ENCODE data around the gene BBIP1.

DNA sequence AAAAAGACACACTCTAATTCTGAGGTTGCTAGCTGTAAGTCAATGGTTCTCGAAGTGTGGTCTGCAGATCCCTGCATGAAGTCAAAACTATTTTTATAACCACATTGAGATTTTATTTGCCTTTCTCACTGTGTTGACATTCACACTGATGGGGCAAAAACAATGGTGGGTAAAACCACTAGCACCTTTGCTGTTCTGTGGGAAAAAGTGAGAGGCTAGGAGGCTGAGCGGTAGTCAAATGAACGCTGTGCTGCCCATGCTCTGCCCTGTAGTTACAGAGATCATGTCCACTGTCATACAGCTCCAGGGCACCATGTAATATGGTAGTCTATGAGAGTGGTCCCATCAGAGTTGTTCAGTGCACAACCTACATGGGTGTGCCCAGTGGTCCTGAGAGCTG, 68.9 kb downstream of the BBIP1 start:
- TF ChIP-seq, protein P1, sequence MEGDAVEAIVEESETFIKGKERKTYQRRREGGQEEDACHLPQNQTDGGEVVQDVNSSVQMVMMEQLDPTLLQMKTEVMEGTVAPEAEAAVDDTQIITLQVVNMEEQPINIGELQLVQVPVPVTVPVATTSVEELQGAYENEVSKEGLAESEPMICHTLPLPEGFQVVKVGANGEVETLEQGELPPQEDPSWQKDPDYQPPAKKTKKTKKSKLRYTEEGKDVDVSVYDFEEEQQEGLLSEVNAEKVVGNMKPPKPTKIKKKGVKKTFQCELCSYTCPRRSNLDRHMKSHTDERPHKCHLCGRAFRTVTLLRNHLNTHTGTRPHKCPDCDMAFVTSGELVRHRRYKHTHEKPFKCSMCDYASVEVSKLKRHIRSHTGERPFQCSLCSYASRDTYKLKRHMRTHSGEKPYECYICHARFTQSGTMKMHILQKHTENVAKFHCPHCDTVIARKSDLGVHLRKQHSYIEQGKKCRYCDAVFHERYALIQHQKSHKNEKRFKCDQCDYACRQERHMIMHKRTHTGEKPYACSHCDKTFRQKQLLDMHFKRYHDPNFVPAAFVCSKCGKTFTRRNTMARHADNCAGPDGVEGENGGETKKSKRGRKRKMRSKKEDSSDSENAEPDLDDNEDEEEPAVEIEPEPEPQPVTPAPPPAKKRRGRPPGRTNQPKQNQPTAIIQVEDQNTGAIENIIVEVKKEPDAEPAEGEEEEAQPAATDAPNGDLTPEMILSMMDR (conservative IDR thresholded peaks at IDR 0.05; ENCODE audit: low read depth, low read length), result no peak
- no peak for TF ChIP-seq EZH2phosphoT487 (IDR thresholded peaks at IDR 0.05; ENCODE audit: borderline replicate concordance, low read length)
- TF ChIP-seq EZH2 (IDR thresholded peaks at IDR 0.05; ENCODE audit: low read length, unreplicated experiment), result no peak

Data from PC-3 (cell line).